PC-3 (cell line): ENCODE measurements around the gene GYG1. TPM values are rescaled to one million over a fixed set of nuclear protein-coding genes. Genes with fewer than 3 reads are reported as not detected.

Experiments used
- ATAC-seq: fragments of 200-7000 bp; cut with Tn5 transposase; 2 replicates; pipeline ENCODE4 v1.9.1; 2020; ENCODE audit warnings: mild to moderate bottlenecking, moderate library complexity
- BruUV-seq: library from RNA; stranded (reverse); fragments of 400-500 nt; replicated peaks from 2 replicates; lab custom pipeline; 2021; lab: Mats Ljungman, UMichigan
- CTCF ChIA-PET: fragments of 300-600 bp; sonication (Branson Sonifier 250); formaldehyde crosslinking; loops from one replicate; lab custom pipeline; 2022; ENCODE audit warnings: antibody characterized with exemption; lab: Charles Lee
- POLR2A ChIA-PET: fragments of 300-600 bp; sonication (Branson Sonifier 250); formaldehyde crosslinking; loops from one replicate; lab custom pipeline; 2022; ENCODE audit warnings: antibody characterized with exemption; ENCODE audit not compliant: unreplicated experiment; lab: Charles Lee
- DNase-seq: peaks from one replicate; pipeline ENCODE4 v3.0.0-alpha.2; 2015
- H2AFZ ChIP-seq: fragments of 300-600 bp; sonication (generic); 2 replicates; pipeline ENCODE4 v1.6.0; 2016; ENCODE audit warnings: antibody characterized with exemption, low read length
- H3F3A ChIP-seq: fragments of 300-600 bp; sonication (generic); one replicate; pipeline ENCODE4 v1.6.0; 2017; ENCODE audit warnings: antibody characterized with exemption, low read length, control low read depth, mild to moderate bottlenecking; ENCODE audit not compliant: unreplicated experiment
- H3K27ac ChIP-seq: fragments of 300-600 bp; sonication (generic); 2 replicates; pipeline ENCODE4 v1.5.1; 2016; ENCODE audit warnings: mild to moderate bottlenecking, low read length
- H3K27me3 ChIP-seq: fragments of 300-600 bp; sonication (generic); 2 replicates; pipeline ENCODE4 v1.6.1; 2016; ENCODE audit warnings: low read length, mixed read lengths
- H3K36me3 ChIP-seq: fragments of 300-600 bp; sonication (generic); 2 replicates; pipeline ENCODE4 v1.6.1; 2016; ENCODE audit warnings: low read depth, mixed run types, low read length, mixed read lengths
- H3K4me1 ChIP-seq: fragments of 300-600 bp; sonication (generic); 2 replicates; pipeline ENCODE4 v1.5.1; 2016; ENCODE audit warnings: low read length; ENCODE audit not compliant: insufficient read depth
- H3K4me2 ChIP-seq: fragments of 300-600 bp; sonication (generic); 2 replicates; pipeline ENCODE4 v1.6.0; 2016; ENCODE audit warnings: low read length
- H3K4me3 ChIP-seq: fragments of 300-600 bp; sonication (generic); 2 replicates; pipeline ENCODE4 v1.5.1; 2016; ENCODE audit warnings: mild to moderate bottlenecking, low read length, mixed read lengths
- H3K79me2 ChIP-seq: fragments of 300-600 bp; sonication (generic); 2 replicates; pipeline ENCODE4 v1.6.1; 2017; ENCODE audit warnings: low read length, mixed read lengths
- H3K9ac ChIP-seq: fragments of 300-600 bp; sonication (generic); 2 replicates; pipeline ENCODE4 v1.6.0; 2016; ENCODE audit warnings: mild to moderate bottlenecking, low read length
- H3K9me2 ChIP-seq: fragments of 300-600 bp; sonication (generic); replicated peaks from 2 replicates; pipeline ENCODE4 v1.6.1; 2016; ENCODE audit warnings: mixed run types, low read length, mixed read lengths
- H3K9me3 ChIP-seq: fragments of 300-600 bp; sonication (generic); 2 replicates; pipeline ENCODE4 v1.6.1; 2016; ENCODE audit warnings: low read length, mixed read lengths
- H4K20me1 ChIP-seq: fragments of 300-600 bp; sonication (generic); 2 replicates; pipeline ENCODE4 v1.6.1; 2016; ENCODE audit warnings: low read length, mixed read lengths
- CTCF ChIP-seq: fragments of 300-600 bp; sonication (generic); conservative IDR thresholded peaks from 2 replicates; pipeline ENCODE4 v1.5.1; 2017; ENCODE audit warnings: antibody characterized with exemption, low read depth, mild to moderate bottlenecking, low read length
- EZH2 ChIP-seq: fragments of 300-600 bp; sonication (generic); IDR thresholded peaks from one replicate; pipeline ENCODE4 v1.6.1; 2017; ENCODE audit warnings: antibody characterized with exemption, mild to moderate bottlenecking, low read length; ENCODE audit not compliant: unreplicated experiment
- EZH2phosphoT487 ChIP-seq: fragments of 300-600 bp; sonication (generic); IDR thresholded peaks from 2 replicates; pipeline ENCODE4 v1.6.1; 2018; ENCODE audit warnings: mild to moderate bottlenecking, antibody characterized with exemption, low read length, borderline replicate concordance
- intact Hi-C: fragments of 100-400 bp; cut with micrococcal nuclease; formaldehyde crosslinking; loops from 2 replicates; pipeline ENCODE4 v1.9.0; 2023
- total RNA-seq: library from RNA; depleted of rRNA; stranded (reverse); fragments of >200 nt; gene quantifications from 2 replicates; pipeline ENCODE4 v1.2.3, GENCODE V29; 2014

GYG1 gene
- total RNA-seq, 1 experiment from 2014 or later = 12.0 TPM

- no peak overlapping the region for H3K4me2 ChIP-seq
- TF ChIP-seq CTCF = no peak
- TF ChIP-seq EZH2phosphoT487 = no peak
- no peak for TF ChIP-seq EZH2
- intact Hi-C loops = no loop called here
- H3K27ac ChIP-seq = no peak overlapping the region
- no peaks in the 10 kb centered on the region for H3K9me2 ChIP-seq
- peaks cover 18% of the 10 kb centered on the region for H3K4me1 ChIP-seq
- H3K79me2 ChIP-seq = no peaks in the 10 kb centered on the region
- no peaks in the 10 kb centered on the region for H4K20me1 ChIP-seq
- ATAC-seq = no peak
- CTCF ChIA-PET = no interaction called here
- H2AFZ ChIP-seq = no peak overlapping the region
- no peak for DNase-seq
- POLR2A ChIA-PET = interaction anchor here (0.5 kb wide), 1 partner anchor 27 kb away, joined by 7 read pairs; no protein-coding TSS in a partner anchor
- no peaks in the 10 kb centered on the region for H3K9me3 ChIP-seq
- BruUV-seq = no TSS peak
- H3K9ac ChIP-seq = no peak overlapping the region
- H3K4me3 ChIP-seq = no peak overlapping the region
- no peaks in the 10 kb centered on the region for H3K27me3 ChIP-seq
- no peaks in the 10 kb centered on the region; the same call in 1 of the 2 replicates for H3K36me3 ChIP-seq
- no peaks in the 10 kb centered on the region for H3F3A ChIP-seq
Observed at GRCh38 chr3:149000206-149000745, 8.9 kb downstream of the GYG1 start.

- DNase-seq (no peak), ATAC-seq (no peak)
- Histone ChIP-seq H3K27ac (no peak overlapping the region), H2AFZ (no peak overlapping the region), H3F3A (no peaks in the 10 kb centered on the region), H3K79me2 (no peaks in the 10 kb centered on the region), H4K20me1 (no peaks in the 10 kb centered on the region), H3K9me3 (no peaks in the 10 kb centered on the region), H3K9me2 (no peaks in the 10 kb centered on the region), H3K4me1 (peaks cover 23% of the 10 kb centered on the region), H3K4me2 (no peak overlapping the region), H3K36me3 (no peaks in the 10 kb centered on the region; the same call in 1 of the 2 replicates), H3K4me3 (no peak overlapping the region), H3K27me3 (no peaks in the 10 kb centered on the region), H3K9ac (no peak overlapping the region)
- ChIA-PET CTCF (no interaction called here), POLR2A (no interaction called here)
- TF ChIP-seq CTCF (no peak), EZH2 (no peak), EZH2phosphoT487 (no peak)
- intact Hi-C loops = no loop called here
- BruUV-seq = no TSS peak
Observed at GRCh38 chr3:149001727-149002126, 10.4 kb downstream of the GYG1 start.

- peak overlapping the region; percentile 52 for H3K4me2 ChIP-seq
- intact Hi-C loops = loop anchor here (2.0 kb wide), 1 partner anchor 39 kb away; no protein-coding TSS in a partner anchor
- CTCF ChIA-PET = interaction anchor here (0.5 kb wide), 2 partner anchors 49 to 882 kb away, joined by 3 to 7 read pairs; no protein-coding TSS in a partner anchor
- no peaks in the 10 kb centered on the region; the same call in 1 of the 2 replicates for H3K36me3 ChIP-seq
- TF ChIP-seq CTCF (no peak), EZH2 (no peak), EZH2phosphoT487 (no peak)
- no peaks in the 10 kb centered on the region for H3K79me2 ChIP-seq
- peak overlapping the region; percentile 78 for H3K27ac ChIP-seq
- ATAC-seq (peak; percentile 83), DNase-seq (peak; percentile 85)
- H3K4me1 ChIP-seq = peaks cover 23% of the 10 kb centered on the region
- POLR2A ChIA-PET = no interaction called here
- no peaks in the 10 kb centered on the region for H3K27me3 ChIP-seq
- no peak overlapping the region for H3K4me3 ChIP-seq
- no peaks in the 10 kb centered on the region for H3F3A ChIP-seq
- peak overlapping the region; percentile 21; the same call in 1 of the 2 replicates for H3K9ac ChIP-seq
- H4K20me1 ChIP-seq = no peaks in the 10 kb centered on the region
- no peak overlapping the region for H2AFZ ChIP-seq
- BruUV-seq = no TSS peak
- no peaks in the 10 kb centered on the region for H3K9me3 ChIP-seq
- no peaks in the 10 kb centered on the region for H3K9me2 ChIP-seq
Observed at GRCh38 chr3:149003653-149004305, 12.4 kb downstream of the GYG1 start.
